Activated naive CD4-positive, alpha-beta T cell treated with anti-CD3 and anti-CD28 coated beads, Interleukin-2, amount 50 U/mL, for 16 hours (primary cell): ENCODE results near the gene WDR90.

Source experiments
- DNase-seq: peaks from one replicate; pipeline ENCODE4 v3.0.0-alpha.2; 2020

WDR90 gene

DNA sequence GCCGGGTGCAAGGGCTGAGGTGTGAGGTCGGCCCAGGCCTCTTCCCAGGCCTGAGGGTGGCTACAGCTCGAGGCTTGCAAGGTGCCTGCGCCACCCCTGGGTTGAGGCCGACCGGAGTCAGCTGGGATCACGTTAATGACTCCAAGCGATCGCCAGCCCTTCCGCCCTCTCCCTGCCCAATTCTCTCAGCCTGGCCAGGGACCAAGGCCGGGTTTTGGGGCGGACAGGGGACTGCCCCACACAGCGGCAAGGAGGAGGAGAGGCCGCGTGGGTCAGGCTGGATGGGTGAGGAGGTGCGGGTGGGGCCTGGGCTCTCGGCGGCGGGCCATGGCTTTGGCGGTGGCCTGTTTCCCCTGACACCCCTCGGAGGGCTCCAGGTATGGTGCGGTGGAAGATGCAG lies 44.2 kb downstream of the WDR90 start:
- no peak for DNase-seq

DNA sequence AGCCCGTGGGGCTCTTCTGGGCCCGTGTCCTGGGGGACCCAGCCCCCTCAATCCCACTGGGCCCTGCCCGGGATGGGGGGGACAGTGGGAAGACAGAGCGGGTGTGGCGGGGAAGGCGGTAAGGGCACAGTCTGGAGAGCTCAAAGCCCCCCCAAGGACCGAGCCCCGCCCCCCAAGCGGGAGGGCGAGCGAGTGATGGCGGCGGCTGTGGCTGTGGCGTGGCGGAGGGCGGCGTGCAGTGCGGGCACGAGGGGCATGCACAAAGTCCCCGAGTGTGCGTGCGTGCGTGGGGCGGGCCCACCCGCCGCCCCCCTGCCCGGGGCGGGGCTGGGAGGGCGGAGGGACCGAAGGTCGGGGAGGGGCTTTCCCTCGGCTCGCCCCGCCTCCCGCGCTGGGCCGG lies 44.6 kb downstream of the WDR90 start:
- DNase-seq, result no peak

DNA sequence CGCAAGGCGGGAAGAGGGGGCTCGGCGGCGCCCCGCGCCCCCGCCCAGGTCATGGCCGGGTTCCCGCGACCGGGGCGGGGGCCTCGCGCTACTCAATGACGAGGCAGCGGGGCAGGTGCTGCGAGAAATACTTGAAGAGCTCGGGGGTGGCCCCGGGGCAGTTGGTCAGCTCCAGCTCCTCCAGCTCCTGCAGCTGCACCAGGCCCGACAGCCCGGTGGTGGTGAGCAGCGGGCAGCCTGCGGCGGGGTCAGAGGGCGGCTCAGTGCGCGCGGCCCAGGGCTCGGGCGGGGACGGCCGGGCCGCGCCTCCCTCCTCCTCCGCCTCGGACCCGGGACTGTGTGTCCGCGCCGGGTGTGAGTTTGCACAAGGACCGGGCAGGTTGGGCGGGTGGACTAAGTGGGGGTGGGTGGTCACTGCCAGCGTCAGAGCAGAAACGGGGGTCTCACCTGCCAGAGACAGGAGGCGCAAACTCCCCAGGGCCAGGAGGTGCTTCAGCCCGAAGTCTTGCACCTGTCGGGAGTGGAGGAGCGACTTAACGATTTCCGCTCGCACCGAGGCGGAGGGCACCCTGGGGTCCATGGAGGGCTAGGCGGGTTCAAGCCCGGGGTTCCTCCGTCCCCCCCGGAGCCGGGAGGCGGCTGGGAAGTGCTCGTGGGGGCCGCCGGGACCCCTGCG lies 45.2 kb downstream of the WDR90 start:
- no peak for DNase-seq

DNA sequence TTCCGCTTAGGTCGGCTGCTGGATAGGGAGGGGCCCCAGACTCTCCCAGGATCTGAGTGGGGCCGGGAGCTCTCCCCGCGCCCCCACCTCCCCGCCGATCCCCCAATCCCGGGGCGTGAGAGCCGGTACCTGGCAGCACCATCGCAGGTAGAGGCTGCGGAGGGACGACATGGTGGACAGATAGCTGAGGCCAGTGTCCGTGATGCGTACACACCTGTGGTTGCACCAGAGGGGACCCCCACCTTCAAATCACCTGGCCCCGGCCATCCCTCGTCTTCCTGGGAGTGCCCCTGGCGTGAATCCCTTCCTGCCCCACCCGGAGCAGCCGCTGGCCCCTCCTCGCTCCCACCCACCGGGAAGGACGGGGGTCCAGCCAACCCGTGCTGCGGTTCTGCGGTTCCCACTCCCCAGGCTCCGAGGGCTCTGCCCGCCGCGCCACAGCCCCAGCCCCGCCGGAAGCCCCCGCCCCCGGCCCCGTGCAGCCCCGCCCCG lies 45.7 kb downstream of the WDR90 start:
- DNase-seq, result no peak

DNA sequence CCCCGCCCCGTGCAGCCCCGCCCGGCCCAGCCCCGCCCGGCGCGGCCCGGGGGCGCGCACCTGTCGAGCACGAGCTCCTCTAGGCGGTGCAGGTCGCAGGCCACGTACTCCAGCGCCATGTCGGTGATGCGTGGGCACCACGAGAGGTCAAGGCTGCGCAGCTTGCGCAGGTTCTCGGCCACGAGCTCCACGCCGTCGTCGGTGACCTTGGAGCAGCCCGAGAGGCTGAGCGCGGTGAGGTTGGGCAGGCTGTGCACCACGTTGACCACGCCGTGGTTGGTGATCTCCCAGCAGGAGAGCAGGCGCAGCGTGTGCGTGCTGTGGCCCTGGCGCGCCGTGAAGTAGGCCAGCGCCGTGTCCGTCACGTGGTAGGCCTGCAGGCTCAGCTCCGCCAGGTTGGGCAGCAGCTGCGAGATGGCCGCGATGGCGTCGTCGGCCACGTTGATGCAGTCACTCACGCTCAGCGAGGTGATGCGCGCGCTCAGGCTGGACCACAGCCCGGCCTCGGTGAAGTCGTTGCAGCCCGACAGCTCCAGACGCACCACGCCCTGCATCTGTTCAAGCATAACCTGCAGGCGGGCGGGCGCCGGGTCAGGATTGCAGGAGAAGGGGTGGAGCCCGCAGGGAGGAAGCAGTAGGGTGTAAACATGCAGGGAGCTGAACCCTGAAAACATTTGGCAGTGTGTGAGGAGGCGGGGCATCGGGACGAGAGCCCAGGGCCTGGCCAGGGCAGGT lies 46.4 kb downstream of the WDR90 start:
- peak; percentile 73 for DNase-seq

DNA sequence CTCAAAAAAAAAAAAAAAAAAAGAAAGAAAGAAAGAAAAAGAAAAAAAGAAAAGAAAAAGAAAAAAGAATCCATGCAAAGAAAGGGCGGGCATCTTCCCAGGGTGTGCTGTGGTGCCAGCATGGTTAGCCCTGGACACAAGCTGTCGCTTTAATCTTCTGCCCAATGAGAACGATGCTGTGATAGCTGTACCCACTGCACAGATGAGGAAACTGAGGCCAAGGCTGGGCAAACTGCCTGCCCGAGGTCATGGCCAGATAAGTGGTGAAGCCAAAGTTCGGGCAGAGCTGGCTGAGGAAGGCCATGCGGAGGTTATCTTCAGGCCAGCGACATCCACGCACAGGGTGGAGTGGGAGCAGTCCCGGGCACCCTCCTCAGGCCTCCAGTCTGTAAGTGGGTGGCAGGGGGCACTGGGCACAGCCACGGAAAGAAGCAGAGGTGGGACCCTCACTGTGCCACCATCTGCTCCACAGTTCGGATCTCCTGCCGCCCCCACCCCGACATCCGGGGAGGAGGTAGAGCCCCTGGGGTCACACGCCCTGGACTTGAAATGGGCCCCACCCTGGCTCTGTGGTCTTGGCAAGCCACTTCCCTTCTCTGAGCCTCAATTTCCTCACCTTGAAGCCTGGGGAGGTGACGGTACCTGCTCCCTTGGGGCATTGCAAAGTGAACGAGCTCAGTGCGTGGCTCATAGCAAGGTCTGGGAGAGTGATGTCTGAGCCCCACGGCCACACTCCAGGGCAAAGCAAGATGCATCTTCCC lies 49.9 kb downstream of the WDR90 start:
- DNase-seq, result no peak

DNA sequence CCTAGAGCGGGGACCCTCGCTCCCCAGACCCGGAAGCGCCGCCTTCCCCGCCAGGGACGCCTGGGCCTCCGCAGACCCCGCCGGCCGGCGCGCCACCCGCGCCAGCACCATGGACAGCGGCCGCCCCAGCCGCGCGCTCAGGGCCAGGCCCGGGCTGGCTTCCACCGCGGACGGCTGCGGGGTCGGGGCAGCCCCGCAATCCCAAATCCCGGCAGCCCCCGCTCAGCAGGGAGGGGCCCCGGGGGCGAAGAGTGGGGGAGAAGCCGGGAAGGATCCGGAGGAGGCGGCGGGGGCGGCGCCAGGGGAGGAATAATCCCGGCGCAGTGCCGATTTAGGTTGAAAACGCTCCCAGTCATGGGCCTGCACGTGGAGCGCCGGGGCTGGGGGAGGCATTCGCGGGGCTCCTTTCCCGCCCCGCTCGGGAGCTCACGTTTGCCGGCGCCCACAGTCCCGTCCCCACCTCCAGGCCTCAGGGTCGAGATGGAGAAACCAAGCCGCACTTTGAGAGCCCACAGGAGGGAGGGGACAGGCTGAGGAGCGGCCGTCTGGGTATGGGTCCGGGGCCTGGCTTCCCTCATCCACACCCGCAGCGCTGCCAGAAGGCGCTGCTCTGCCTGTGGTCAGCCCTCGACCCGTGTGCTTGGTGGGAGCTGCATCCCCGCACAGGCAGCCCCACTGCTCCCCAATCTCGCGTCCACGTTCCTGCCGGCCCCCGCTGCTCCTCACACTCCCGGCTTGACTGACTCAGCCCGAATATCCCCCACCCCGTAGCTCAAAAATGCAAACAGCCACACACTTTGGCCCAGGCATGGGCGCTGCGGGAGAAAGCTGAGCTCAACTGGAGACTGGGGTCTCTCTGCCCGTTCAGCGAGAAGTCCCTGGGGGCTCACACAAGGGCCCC lies 51.8 kb downstream of the WDR90 start:
- DNase-seq, result peak; percentile 58

DNA sequence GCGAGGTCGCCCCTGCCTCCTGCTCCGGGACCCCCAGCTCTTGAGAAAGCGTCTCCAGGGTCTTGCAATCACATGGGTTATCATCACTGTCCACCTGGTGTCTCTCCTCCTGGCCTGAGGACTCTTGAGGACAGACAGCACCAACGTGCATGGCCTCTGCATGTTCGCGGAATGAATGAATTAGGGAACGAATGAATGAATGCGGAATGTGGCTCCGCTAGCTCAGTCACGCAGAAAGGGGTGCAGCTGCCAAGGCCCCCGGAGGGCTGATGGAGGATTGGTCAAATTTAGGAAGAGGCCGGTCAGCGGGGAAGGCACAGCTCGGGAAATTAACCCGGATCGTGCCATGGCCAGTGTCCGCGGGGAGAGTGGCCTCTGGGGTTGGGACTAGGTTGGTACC lies 53.2 kb downstream of the WDR90 start:
- DNase-seq, result no peak

DNA sequence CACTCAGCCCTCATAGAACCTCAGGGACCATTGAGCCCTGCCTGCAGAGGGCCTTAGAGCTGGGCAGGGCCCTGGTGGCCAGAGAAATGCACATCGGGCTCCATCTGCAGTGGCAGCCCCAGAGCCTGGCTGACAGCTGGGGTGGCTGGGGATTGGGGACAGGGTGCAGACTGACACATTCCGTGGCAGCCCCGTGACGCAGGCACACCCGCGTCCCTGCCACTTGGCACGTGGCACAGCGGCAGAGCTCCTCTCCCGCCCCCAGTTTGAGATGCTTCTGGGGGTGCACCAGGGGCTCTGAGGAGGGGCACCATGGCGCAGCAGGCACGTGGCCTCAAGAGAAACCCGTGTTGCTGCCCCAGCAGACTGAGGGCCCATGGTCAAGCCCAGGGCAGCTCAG lies 54.2 kb downstream of the WDR90 start:
- DNase-seq, result no peak

DNA sequence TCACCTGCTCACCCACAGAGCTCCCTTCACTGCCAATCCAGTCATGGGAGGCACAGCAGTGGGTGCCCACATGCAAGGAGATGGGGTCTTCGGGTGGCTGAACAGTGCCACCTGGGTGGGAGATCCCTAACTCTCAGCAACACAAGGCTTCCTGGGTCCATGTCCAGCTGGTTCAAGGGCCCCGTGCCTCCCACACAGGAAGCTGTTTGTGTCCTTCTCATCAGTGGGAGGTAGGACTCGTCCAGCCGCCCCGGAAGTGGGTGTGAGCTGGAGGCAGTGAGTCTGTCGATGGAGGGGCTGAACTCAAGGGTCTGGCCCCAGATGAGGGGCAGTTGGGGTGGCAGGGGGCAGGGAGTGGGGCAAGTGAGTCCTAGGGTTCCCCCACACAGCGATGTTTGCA lies 54.9 kb downstream of the WDR90 start:
- DNase-seq, result no peak

DNA sequence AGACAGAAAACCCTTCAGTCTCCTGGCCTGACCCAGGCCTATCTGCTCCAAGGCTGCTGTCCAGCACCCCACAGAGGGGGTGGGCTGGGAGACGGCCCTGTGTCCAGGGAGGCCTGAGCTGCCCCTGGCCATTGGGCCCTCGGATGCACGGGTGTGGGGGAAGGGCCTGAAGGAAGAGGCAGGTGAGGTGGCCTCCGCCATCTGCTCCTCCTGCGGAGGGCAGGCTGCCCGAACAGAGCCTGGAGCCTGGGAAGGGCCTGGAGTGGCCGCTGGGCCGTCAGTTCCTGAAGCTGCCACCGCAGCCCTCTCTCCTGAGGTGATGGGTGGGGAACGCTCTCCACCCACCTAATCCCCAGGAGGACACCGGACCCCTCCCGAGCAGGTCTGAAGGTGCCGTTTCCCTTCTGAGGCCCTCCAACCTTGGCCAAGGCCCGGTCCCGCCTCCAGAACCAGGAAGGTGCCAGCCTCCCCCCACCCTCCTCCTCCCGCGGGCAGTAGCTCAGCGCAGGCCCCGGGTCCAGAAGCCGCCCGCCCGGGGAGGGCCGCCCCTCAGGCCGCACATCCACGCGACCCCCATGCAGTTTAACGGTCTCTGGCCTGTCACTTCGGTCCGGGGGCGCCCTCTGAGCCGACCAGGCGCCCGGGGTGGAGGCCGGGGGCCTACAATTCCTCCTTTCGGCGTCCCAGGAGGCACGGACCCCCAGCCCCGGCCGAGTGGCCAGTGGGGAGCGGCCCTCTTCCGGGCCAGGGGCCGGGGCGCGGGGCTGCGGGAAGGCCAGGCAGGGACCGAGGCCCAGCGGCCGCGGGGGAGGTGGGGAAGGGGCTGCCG lies 55.6 kb downstream of the WDR90 start:
- DNase-seq, result no peak

DNA sequence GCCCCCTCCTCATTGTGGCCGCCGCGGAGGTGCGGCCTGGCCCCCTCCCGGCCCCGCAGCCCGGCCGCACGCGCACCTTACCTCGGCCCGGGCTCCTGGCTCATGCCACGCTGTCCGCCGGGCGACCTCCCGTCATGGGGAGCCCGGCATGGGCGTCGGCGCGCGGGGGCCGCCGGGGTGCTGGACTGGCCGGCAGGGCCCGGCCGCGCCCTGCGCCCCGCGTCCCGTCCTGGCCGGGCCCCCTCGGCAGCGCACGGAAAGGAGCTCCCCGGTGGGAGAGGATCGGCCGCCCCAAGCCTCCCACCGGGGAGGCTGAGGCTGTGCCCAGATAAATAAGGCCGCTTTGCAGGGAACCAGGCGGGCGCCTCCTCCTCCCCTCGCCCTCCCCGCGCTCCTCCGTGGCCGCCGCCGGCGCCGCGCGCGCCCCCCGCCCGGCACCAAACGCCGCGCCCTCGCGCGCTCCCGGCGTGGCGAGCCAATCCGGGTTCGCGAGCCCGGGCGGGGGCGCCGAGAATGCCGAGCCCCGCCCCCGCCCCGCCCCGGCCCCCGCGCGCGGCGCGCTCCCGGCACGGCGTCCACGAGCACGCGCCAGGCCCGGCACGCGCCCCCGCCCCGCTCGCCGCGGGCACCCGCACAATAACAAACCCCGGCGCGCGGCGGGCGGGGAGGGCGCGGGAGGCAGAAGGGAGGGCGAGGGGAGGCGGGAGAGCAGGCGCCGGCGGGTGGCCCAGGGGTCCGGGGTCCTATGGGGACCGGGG lies 56.4 kb downstream of the WDR90 start, which contains the start of gene FBXL16:
FBXL16 (minus strand) TSS at position 371 of the 758 bp plus-strand sequence. CDS start 8,396 bp downstream, outside the sequence.
- DNase-seq, result no peak

DNA sequence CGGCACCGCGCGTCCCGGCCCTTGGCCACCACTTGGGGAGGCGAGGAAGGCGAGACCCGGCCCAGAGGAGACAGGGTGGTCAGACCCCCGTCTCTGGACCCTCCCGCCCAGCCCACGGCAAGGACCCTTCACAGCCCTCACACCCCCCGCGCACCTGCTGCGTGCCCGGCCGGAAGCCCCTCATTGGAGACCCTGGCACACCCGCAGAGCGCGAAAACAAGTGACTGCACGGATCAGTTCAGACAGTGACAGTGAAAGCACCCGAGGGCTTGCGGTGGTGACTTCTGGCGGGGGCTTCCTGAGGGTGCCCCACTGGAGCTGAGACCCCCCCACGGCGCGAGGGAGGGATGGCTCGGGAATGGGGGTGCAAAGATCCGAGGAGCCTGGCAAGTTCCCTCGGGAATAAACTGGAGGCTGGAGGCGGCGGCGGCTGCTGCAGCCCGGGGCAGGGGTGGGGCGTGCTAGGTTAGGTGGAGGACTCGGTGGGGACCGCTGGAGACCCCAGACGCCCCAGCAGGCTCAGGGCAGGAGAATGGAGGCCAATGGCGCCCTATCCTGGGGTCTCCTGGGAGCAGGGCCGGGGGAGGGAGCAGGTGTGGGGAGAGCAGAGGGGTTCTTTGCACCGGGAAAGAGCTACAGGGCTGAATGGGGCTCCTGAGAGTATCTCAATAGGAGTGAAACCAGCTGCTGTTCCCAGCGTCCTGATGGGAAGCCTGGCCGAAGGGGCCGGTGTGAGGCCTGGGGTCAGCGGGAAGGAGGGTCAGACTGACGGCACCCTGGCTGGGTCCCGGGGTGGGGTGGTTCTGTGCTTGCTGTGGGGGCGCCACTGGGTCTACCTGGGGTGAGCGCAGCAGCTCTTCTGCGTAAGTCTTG lies 57.3 kb downstream of the WDR90 start:
- DNase-seq, result no peak

DNA sequence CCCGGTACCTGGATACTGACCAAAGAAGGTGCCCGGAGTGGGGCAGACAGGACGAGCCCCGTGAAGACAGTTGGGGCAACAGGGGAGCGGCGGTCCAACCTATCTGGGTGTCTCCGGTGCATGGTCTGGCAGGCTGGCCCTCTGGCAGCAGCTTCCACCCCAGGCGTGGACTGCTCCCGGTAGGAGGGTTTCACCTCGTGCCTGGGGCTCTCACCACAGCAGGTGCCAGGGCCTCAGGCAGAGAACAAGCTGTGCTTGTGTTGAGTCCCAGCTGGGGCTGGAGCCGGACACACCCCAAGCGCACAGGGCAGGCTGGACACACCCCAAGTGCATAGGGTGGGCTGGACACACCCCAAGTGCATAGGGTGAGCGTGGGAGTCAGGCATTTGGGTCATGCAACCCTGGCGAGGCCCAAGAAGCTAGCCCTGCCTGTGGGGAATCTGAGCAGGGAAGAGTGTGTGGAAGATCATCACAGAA lies 57.9 kb downstream of the WDR90 start:
- DNase-seq, result no peak

DNA sequence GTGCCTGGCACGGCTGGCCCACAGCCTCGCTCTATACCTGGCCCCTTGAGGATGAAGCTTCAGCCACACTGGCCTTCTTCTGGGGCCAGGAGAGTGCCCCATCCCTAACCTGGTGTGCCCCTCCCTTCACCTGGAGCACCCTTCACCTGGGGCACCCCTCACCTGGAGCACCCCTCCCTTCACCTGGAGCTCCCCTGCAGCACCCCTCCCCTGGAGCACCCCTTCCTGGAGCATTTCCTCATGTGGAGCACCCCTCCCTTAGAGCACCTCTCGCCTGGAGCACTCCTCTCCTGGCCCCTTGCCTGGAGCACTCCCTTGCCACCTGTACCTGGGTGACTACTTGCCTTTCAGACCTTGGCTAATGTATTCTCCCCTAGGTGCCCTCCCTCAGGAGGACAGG lies 58.9 kb downstream of the WDR90 start:
- no peak for DNase-seq

DNA sequence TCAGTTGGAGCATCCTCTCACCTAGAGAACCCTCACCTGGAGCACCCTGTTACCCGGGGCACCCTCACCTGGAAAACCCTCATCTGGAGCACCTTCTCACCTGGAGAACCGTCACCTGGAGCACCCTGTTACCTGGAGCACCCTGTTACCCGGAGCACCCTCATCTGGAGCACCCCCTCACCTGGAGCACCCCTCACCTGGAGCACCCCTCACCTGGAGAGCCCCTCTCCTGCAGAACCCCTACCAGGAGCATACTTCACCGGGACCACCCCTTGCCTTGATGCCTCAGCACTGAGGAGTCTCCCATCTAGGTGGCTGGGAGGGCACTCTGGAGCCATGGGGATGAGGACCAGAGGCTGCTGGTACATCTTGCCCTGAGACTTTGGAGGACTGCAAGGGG lies 59.8 kb downstream of the WDR90 start:
- no peak for DNase-seq

DNA sequence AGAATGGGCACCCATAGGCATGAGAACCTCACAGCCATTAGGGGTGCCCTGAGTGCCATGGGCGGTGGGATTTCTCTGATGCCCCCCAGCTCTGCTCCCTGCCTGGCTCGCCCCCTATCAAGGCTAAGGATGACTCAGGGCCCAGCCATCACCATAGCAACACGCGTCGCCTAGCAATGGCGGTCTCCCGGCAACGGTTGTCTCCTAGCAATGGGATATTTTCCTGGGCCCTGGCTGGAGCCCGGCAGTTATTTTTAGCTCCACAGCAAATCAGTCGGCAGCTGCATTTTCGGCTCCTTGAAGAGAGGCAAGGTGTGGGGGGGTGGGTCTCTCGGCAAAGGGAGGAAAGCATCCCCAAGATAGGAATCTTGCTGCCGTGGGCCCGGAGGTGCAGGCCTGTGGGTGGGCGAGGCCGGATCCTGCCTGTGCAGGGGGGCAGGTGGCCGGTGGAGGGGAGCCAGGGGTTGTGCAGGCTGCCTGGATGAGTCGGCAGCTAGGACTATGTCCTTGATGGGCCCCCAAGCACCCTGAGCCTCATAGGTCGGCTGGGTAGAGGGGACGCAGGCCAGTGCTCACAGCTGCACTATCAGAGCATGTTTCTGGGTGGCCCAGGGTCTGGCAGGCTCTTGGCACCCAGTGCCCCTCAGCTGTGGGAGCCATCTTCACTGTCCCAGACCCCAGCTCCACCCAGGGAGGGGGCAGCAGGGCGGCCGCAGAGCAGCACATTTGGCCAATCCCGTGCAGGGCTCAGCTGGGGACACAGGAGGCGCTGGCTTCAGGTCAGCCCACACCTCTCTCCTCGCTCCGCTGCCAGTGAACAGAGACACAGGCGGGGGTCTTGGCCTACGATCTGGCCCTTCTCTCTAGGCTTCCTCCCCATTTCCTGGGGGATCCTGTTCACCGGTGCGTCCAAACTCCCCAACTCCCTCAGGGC lies 60.7 kb downstream of the WDR90 start:
- DNase-seq, result no peak

DNA sequence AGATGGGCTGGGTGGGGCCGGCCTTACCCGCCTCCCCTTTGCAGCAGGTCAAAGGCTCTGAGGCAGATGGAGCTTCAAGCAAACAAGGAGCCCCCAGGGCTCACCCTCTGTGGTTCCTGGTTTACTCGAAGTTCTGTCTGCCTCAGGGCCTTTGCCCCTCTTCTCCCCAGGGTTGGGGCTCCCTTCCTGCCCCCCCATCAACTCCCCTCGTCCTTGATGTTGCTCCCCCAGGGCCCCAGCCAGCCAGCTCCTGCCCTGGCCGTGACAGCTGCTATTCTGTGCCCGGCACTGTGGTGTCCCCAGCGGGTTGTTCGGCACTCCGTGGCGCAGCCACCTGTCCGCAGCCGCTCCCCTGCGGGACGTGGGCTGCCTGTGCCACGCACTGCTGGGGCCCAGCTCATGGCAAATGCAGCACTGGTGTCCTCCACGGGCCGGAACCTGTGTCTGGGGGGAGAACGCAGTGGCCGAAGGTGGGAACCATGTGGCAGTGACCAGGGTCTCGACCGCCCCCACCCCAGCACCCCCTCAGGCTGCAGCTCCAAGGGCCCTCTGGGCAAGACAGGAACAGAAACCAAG lies 61.4 kb downstream of the WDR90 start:
- DNase-seq, result no peak
